ENCODE results near the gene RSPRY1.

DNA sequence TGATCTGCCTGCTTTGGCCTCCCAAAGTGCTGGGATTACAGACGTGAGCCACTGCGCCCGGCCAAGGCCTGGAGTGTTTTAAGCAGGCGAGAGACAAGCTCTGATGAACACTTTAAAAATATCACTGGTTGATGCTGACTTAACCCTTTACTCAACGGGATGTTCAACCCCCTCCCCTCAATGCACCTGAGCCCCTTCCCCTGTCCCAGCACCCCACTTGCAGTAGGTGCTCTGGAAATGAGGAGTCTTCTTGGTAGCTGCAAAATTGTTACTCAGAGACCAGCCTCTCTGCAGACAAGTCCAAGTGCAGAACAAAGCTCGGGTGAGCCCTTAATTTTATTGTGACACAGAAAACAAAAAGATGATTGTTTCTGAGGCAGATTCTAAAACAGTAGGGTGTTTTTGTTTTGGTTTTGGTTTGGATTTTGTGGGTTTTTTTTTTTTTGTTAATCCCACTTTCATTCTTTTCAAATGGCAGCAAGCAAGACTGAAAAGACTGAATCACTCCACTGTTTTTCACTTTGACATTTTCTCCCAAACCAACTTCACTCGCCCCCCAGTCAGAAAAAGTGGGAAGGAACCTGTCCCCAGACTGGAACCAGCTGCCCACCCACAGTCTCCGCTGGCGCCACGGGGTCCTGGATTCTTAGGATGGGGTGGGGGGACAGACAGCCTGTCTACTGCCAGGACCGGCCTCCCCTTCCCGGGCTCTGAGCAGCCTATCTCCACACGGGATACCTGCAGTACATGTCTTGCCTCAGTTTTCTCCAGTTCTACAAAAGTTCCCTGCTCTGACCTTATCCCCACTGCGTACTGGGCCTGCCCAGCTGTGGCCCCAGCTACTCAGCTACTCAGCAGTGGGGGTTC is 103.5 kb downstream of the RSPRY1 start:
- TF ChIP-seq, protein P1, sequence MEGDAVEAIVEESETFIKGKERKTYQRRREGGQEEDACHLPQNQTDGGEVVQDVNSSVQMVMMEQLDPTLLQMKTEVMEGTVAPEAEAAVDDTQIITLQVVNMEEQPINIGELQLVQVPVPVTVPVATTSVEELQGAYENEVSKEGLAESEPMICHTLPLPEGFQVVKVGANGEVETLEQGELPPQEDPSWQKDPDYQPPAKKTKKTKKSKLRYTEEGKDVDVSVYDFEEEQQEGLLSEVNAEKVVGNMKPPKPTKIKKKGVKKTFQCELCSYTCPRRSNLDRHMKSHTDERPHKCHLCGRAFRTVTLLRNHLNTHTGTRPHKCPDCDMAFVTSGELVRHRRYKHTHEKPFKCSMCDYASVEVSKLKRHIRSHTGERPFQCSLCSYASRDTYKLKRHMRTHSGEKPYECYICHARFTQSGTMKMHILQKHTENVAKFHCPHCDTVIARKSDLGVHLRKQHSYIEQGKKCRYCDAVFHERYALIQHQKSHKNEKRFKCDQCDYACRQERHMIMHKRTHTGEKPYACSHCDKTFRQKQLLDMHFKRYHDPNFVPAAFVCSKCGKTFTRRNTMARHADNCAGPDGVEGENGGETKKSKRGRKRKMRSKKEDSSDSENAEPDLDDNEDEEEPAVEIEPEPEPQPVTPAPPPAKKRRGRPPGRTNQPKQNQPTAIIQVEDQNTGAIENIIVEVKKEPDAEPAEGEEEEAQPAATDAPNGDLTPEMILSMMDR (IDR thresholded peaks at IDR 0.05; ENCODE audit: insufficient read depth, low read depth, low read length) = no peak
- TF ChIP-seq EZH2 (IDR thresholded peaks at IDR 0.05; ENCODE audit: insufficient read depth, low read length) = no peak
